H9 (cell line): ENCODE measurements around the gene NINJ1. TPM values are rescaled to one million over a fixed set of nuclear protein-coding genes. Genes with fewer than 3 reads are reported as not detected.

Source experiments
- DNase-seq: peaks from one replicate; pipeline ENCODE4 v3.0.0-alpha.2; 2017
- H2AFZ ChIP-seq: one replicate; pipeline ENCODE4 v1.6.1; 2013; ENCODE audit warnings: mild to moderate bottlenecking, low read length, control low read depth, moderate library complexity
- H2AK5ac ChIP-seq: 2 replicates; pipeline ENCODE4 v1.6.1; 2013; ENCODE audit warnings: low read length, control low read depth, mixed read lengths; ENCODE audit not compliant: insufficient read length
- H2BK120ac ChIP-seq: one replicate; pipeline ENCODE4 v1.6.1; 2013; ENCODE audit warnings: low read depth, mild to moderate bottlenecking, low read length, control low read depth, inconsistent platforms; ENCODE audit not compliant: poor library complexity, severe bottlenecking
- H2BK12ac ChIP-seq: 2 replicates; pipeline ENCODE4 v1.6.1; 2013; ENCODE audit warnings: low read length, control low read depth, mixed read lengths, low read depth; ENCODE audit not compliant: insufficient read length
- H2BK15ac ChIP-seq: 2 replicates; pipeline ENCODE4 v1.6.1; 2013; ENCODE audit warnings: low read depth, low read length, control low read depth
- H2BK20ac ChIP-seq: one replicate; pipeline ENCODE4 v1.6.1; 2013; ENCODE audit warnings: low read depth, mild to moderate bottlenecking, low read length, control low read depth, inconsistent platforms; ENCODE audit not compliant: poor library complexity, severe bottlenecking
- H2BK5ac ChIP-seq: 2 replicates; pipeline ENCODE4 v1.6.1; 2013; ENCODE audit warnings: low read length, control low read depth, mixed read lengths; ENCODE audit not compliant: insufficient read length
- H3K14ac ChIP-seq: 2 replicates; pipeline ENCODE4 v1.6.1; 2013; ENCODE audit warnings: low read length, control low read depth; ENCODE audit not compliant: insufficient read depth
- H3K18ac ChIP-seq: 2 replicates; pipeline ENCODE4 v1.6.1; 2013; ENCODE audit warnings: low read depth, mild to moderate bottlenecking, mixed read lengths, low read length, control low read depth; ENCODE audit not compliant: insufficient read length
- H3K23ac ChIP-seq: 2 replicates; pipeline ENCODE4 v1.6.1; 2013; ENCODE audit warnings: low read length, control low read depth, mixed read lengths, low read depth; ENCODE audit not compliant: insufficient read length
- H3K23me2 ChIP-seq: 2 replicates; pipeline ENCODE4 v1.6.1; 2013; ENCODE audit warnings: low read depth, mild to moderate bottlenecking, mixed read lengths, low read length, control low read depth; ENCODE audit not compliant: insufficient read length, poor library complexity, severe bottlenecking
- H3K27ac ChIP-seq: 2 replicates; pipeline ENCODE4 v1.5.1; 2013; ENCODE audit warnings: low read length, control low read depth, mixed read lengths, low read depth; ENCODE audit not compliant: insufficient read length
- H3K27me3 ChIP-seq: 2 replicates; pipeline ENCODE4 v1.6.1; 2013; ENCODE audit warnings: low read length, control low read depth, inconsistent platforms; ENCODE audit not compliant: insufficient read depth
- H3K4ac ChIP-seq: 2 replicates; pipeline ENCODE4 v1.6.1; 2013; ENCODE audit warnings: low read depth, mild to moderate bottlenecking, control low read depth, inconsistent platforms, low read length, moderate library complexity
- H3K4me1 ChIP-seq: 2 replicates; pipeline ENCODE4 v1.6.1; 2013; ENCODE audit warnings: low read length, control low read depth, inconsistent platforms; ENCODE audit not compliant: insufficient read depth
- H3K4me2 ChIP-seq: 2 replicates; pipeline ENCODE4 v1.6.1; 2013; ENCODE audit warnings: low read length, control low read depth, mixed read lengths; ENCODE audit not compliant: insufficient read length, insufficient read depth
- H3K56ac ChIP-seq: 2 replicates; pipeline ENCODE4 v1.6.1; 2013; ENCODE audit warnings: low read depth, mild to moderate bottlenecking, mixed read lengths, low read length, control low read depth; ENCODE audit not compliant: insufficient read length
- H3K79me1 ChIP-seq: 2 replicates; pipeline ENCODE4 v1.6.1; 2013; ENCODE audit warnings: low read depth, mild to moderate bottlenecking, moderate library complexity, low read length, control low read depth, inconsistent platforms; ENCODE audit not compliant: insufficient read depth, poor library complexity, severe bottlenecking
- H3K79me2 ChIP-seq: 2 replicates; pipeline ENCODE4 v1.6.1; 2013; ENCODE audit warnings: low read length, control low read depth, inconsistent platforms; ENCODE audit not compliant: insufficient read depth
- H3K9ac ChIP-seq: 2 replicates; pipeline ENCODE4 v1.6.1; 2013; ENCODE audit warnings: low read length, control low read depth, mixed read lengths; ENCODE audit not compliant: insufficient read length; ENCODE audit errors: extremely low read depth
- H3K9me3 ChIP-seq: one replicate; pipeline ENCODE4 v1.6.1; 2013; ENCODE audit warnings: low read depth, low read length, inconsistent platforms; ENCODE audit not compliant: control insufficient read depth
- H3T11ph ChIP-seq: one replicate; pipeline ENCODE4 v1.6.1; 2013; ENCODE audit warnings: mild to moderate bottlenecking, low read length, control low read depth, inconsistent platforms
- H4K20me1 ChIP-seq: one replicate; pipeline ENCODE4 v1.6.1; 2013; ENCODE audit not compliant: control insufficient read depth, insufficient read length, insufficient read depth
- H4K5ac ChIP-seq: 2 replicates; pipeline ENCODE4 v1.6.1; 2013; ENCODE audit warnings: low read depth, mild to moderate bottlenecking, mixed read lengths, low read length, control low read depth; ENCODE audit not compliant: insufficient read length
- H4K8ac ChIP-seq: replicated peaks from 2 replicates; pipeline ENCODE4 v1.6.1; 2013; ENCODE audit warnings: low read length, control low read depth, mixed read lengths, low read depth; ENCODE audit not compliant: insufficient read length
- H4K91ac ChIP-seq: 2 replicates; pipeline ENCODE4 v1.6.1; 2013; ENCODE audit warnings: low read depth, mild to moderate bottlenecking, moderate library complexity, mixed read lengths, low read length, control low read depth; ENCODE audit not compliant: insufficient read length
- H3K27ac Mint-ChIP-seq, 3 experiments: 2 replicates in 2 of 3; 3 replicates in 1 of 3; pipeline ENCODE4 v1.8.0; 2020 to 2021; ENCODE audit warnings: mixed read lengths in 3 of 3, mild to moderate bottlenecking in 1 of 3, moderate library complexity in 1 of 3
- H3K27me3 Mint-ChIP-seq: 2 replicates; pipeline ENCODE4 v1.8.0; 2021; ENCODE audit warnings: low read depth, mild to moderate bottlenecking, moderate library complexity, mixed read lengths
- H3K36me3 Mint-ChIP-seq, 3 experiments: 2 replicates in 2 of 3; 3 replicates in 1 of 3; pipeline ENCODE4 v1.8.0; 2020 to 2021; ENCODE audit warnings: low read depth in 3 of 3, mixed read lengths in 3 of 3; ENCODE audit not compliant: insufficient read depth in 1 of 3
- H3K4me1 Mint-ChIP-seq, 2 experiments: 2 replicates each; pipeline ENCODE4 v1.8.0; 2020; ENCODE audit warnings: mixed read lengths in 2 of 2
- H3K4me3 Mint-ChIP-seq, 2 experiments: 2 replicates in 1 of 2; 3 replicates in 1 of 2; pipeline ENCODE4 v1.8.0; 2020 to 2021; ENCODE audit warnings: mild to moderate bottlenecking in 2 of 2, mixed read lengths in 2 of 2, moderate library complexity in 1 of 2
- H3K9me3 Mint-ChIP-seq, 2 experiments: 2 replicates in 1 of 2; 3 replicates in 1 of 2; pipeline ENCODE4 v1.8.0; 2020; ENCODE audit warnings: mild to moderate bottlenecking in 2 of 2, mixed read lengths in 2 of 2, moderate library complexity in 1 of 2
- CTCF ChIP-seq: fragments of 200-600 bp; sonication (generic); conservative IDR thresholded peaks from 3 replicates; pipeline ENCODE4 v1.8.0; 2021; ENCODE audit warnings: antibody characterized with exemption, mild to moderate bottlenecking
- WGBS: extraction: QIAGEN DNeasy Blood & Tissue Kit; methylation state at CpG from one replicate; pipeline ENCODE4 v1.1.7; 2013; ENCODE audit warnings: missing lambda C conversion rate, low lambda C conversion rate, mixed read lengths; ENCODE audit not compliant: insufficient read length; ENCODE audit errors: extremely low coverage; 5-methylcytosine and 5-hydroxymethylcytosine counted together
- total RNA-seq: library from RNA; stranded (reverse); gene quantifications from 2 replicates; pipeline ENCODE4 v1.2.1, GENCODE V29; 2021

The NINJ1 gene
- total RNA-seq, 1 experiment from 2014 or later: 28.9 TPM

GRCh38 chr9:93099551-93100275, 34.3 kb downstream of the NINJ1 start:
- peaks cover 2% of the 10 kb centered on the region for H3K27me3 Mint-ChIP-seq
- H3K9me3 ChIP-seq: no peaks in the 10 kb centered on the region
- DNase-seq: no peak
- peaks cover 8% of the 10 kb centered on the region for H3K23me2 ChIP-seq
- no peak overlapping the region for H2AFZ ChIP-seq
- no peak overlapping the region for H2BK15ac ChIP-seq
- no peak overlapping the region for H3K27ac Mint-ChIP-seq
- H2AK5ac ChIP-seq: no peak overlapping the region
- no peak overlapping the region for H3K23ac ChIP-seq
- H3K4me1 Mint-ChIP-seq: peaks cover 9 to 12% of the 10 kb centered on the region in 2 experiments
- no peak overlapping the region for H2BK5ac ChIP-seq
- H3K56ac ChIP-seq: no peak overlapping the region
- no peaks in the 10 kb centered on the region for H3K79me1 ChIP-seq
- no peak overlapping the region for H2BK12ac ChIP-seq
- no peak overlapping the region for H3K27ac ChIP-seq
- H4K5ac ChIP-seq: no peak overlapping the region
- no peaks in the 10 kb centered on the region for H3K27me3 ChIP-seq
- no peak overlapping the region for H3K4me2 ChIP-seq
- no peak overlapping the region for H3K18ac ChIP-seq
- H3K4me3 Mint-ChIP-seq: no peak overlapping the region; a peak in 1 of 5 replicates
- H3K9me3 Mint-ChIP-seq: peaks cover 4 to 9% of the 10 kb centered on the region in 2 experiments; a peak in 4 of 5 replicates
- no peak overlapping the region for H3K9ac ChIP-seq
- H2BK120ac ChIP-seq: no peak overlapping the region
- no peak for TF ChIP-seq CTCF
- H3K79me2 ChIP-seq: no peaks in the 10 kb centered on the region; the same call in 1 of the 2 replicates
- peaks cover 5 to 6% (median 5%) of the 10 kb centered on the region in 3 experiments; a peak in 5 of 7 replicates for H3K36me3 Mint-ChIP-seq
- no peak overlapping the region for H3K4ac ChIP-seq
- H3K4me1 ChIP-seq: no peaks in the 10 kb centered on the region; the same call in 1 of the 2 replicates
- H2BK20ac ChIP-seq: no peak overlapping the region
- H3T11ph ChIP-seq: no peak overlapping the region
- no peaks in the 10 kb centered on the region for H4K20me1 ChIP-seq
- no CpG with 5 or more reads among the region's 16 CpGs for WGBS
- no peak overlapping the region for H4K91ac ChIP-seq
- H4K8ac ChIP-seq: no peak overlapping the region
- H3K14ac ChIP-seq: no peak overlapping the region
